ENCODE measurements around the gene BIN2. TPM values are rescaled to one million over a fixed set of nuclear protein-coding genes. Genes with fewer than 3 reads are reported as not detected.

Gene BIN2
- total and polyA plus RNA-seq, 9 of the 15 experiments (the other 6 are each of a cell fraction or from before 2014, with no cell fraction given) = 0.04 to 0.39 (median 0.25) TPM; not detected in 1

- Histone ChIP-seq H4K20me1 (replicated peaks; ENCODE audit: control insufficient read depth, insufficient read depth, low read length) (no peaks in the 10 kb centered on the region), H3K36me3 (ENCODE audit: control insufficient read depth, insufficient read depth, low read length) (no peaks in the 10 kb centered on the region), H3K4me3 (no peak overlapping the region), H3K9me3 (replicated peaks; ENCODE audit: control insufficient read depth, insufficient read depth, low read depth, low read length) (no peaks in the 10 kb centered on the region), H3K27me3 (ENCODE audit: control insufficient read depth in 2 of 2, insufficient read depth in 2 of 2, low read length in 2 of 2) (peaks cover 0 to 4% of the 10 kb centered on the region in 2 experiments; a peak in 2 of 5 replicates), H2AFZ (ENCODE audit: low read depth, low read length) (no peak overlapping the region), H3K27ac (ENCODE audit: extremely low read depth, low read depth, low read length) (no peak overlapping the region), H3K9me1 (ENCODE audit: control insufficient read depth, insufficient read depth, low read length) (no peaks in the 10 kb centered on the region), H3K9ac (ENCODE audit: insufficient read depth in 1 of 2, low read depth in 2 of 2, low read length in 2 of 2) (no peak overlapping the region), H3K4me2 (ENCODE audit: insufficient read depth, low read length) (no peak overlapping the region), H3K4me1 (replicated peaks in 1 of 2; ENCODE audit: control insufficient read depth in 2 of 2, insufficient read depth in 2 of 2, low read length in 2 of 2) (no peaks in the 10 kb centered on the region; a peak in 1 of 5 replicates), H3K79me2 (ENCODE audit: control insufficient read depth, insufficient read depth, low read length) (no peaks in the 10 kb centered on the region)
- ChIA-PET POLR2A (no interaction called here), CTCF (ENCODE audit: low intra/inter-chr PET ratio) (no interaction called here)
- FAIRE-seq (no peak), DNase-seq (ENCODE audit: extremely low read depth in 1 of 4, low spot score in 3 of 4) (no peak), ATAC-seq (no peak)
- intact Hi-C loops (cut with micrococcal nuclease) (no loop called here), in situ Hi-C loops (cut with MboI) (no loop called here)
- TF ChIP-seq CEBPG (CRISPR knock-in tag; IDR thresholded peaks at IDR 0.05) = no peak
- 0 out of 4 replicates have a peak, but pooled peaks of 1 of the 2 experiments have one; percentile 18 for TF ChIP-seq CEBPG (tag; conservative IDR thresholded peaks at IDR 0.05 in 1 of 2, IDR thresholded peaks at IDR 0.05 in 1 of 2)
- no peak for TF ChIP-seq E2F5 (CRISPR knock-in tag; IDR thresholded peaks at IDR 0.05)
- TF ChIP-seq U2AF1 (optimal IDR thresholded peaks at IDR 0.05; ENCODE audit: low read depth, low read length) = no peak
- 9% methylated on average over 4 of the region's 4 CpGs for WGBS (ENCODE audit: insufficient coverage, low coverage, missing lambda C conversion rate)
- no TSS peak for BruUV-seq (replicated peaks)
These were observed 42.6 kb downstream of the BIN2 start for GRCh38 chr12:51281202-51281924.

Measured in K562 (cell line).